Measurements from ENCODE around the gene GPRC5D. TPM values are rescaled to one million over a fixed set of nuclear protein-coding genes. Genes with fewer than 3 reads are reported as not detected.

Gene GPRC5D
- total RNA-seq, 3 donors from 2014 or later: not detected

- intact Hi-C loops (cut with DNase I, micrococcal nuclease): loop anchor here (2.0 to 10.0 kb wide), 2 partner anchors 297 to 309 kb away; no protein-coding TSS in a partner anchor
- Histone ChIP-seq H3K4me1 (ENCODE audit: low read depth) (peaks cover 1% of the 10 kb centered on the region), H3K4me3 (no peak overlapping the region), H3K36me3 (ENCODE audit: low read depth) (no peaks in the 10 kb centered on the region), H3K9me3 (no peaks in the 10 kb centered on the region)
- ATAC-seq (no peak), DNase-seq (no peak)
- TF ChIP-seq CTCF (IDR thresholded peaks at IDR 0.05): no peak
Observed at GRCh38 chr12:12915656-12916055, 36.3 kb downstream of the GPRC5D start.

GRCh38 chr12:12912711-12913110 lies 39.3 kb downstream of the GPRC5D start:
- Histone ChIP-seq H3K36me3 (ENCODE audit: low read depth) (no peaks in the 10 kb centered on the region), H3K4me3 (no peak overlapping the region), H3K9me3 (no peaks in the 10 kb centered on the region), H3K4me1 (ENCODE audit: low read depth) (peaks cover 15% of the 10 kb centered on the region)
- no peak for DNase-seq
- TF ChIP-seq CTCF (IDR thresholded peaks at IDR 0.05): no peak
- intact Hi-C loops (cut with DNase I, micrococcal nuclease): loop anchor here in 1 of 2 donors (10.0 kb wide), 1 partner anchor 312 kb away; no protein-coding TSS in a partner anchor
- no peak for ATAC-seq

GRCh38 chr12:12909995-12910420 lies 42.0 kb downstream of the GPRC5D start:
- no peaks in the 10 kb centered on the region for H3K36me3 ChIP-seq (ENCODE audit: low read depth)
- H3K4me3 ChIP-seq: no peak overlapping the region
- no peak for TF ChIP-seq CTCF (IDR thresholded peaks at IDR 0.05)
- ATAC-seq (peak; percentile 63), DNase-seq (no peak)
- H3K9me3 ChIP-seq: no peaks in the 10 kb centered on the region
- intact Hi-C loops (cut with DNase I, micrococcal nuclease): loop anchor here in 1 of 2 donors (10.0 kb wide), 1 partner anchor 315 kb away; no protein-coding TSS in a partner anchor
- peaks cover 15% of the 10 kb centered on the region for H3K4me1 ChIP-seq (ENCODE audit: low read depth)

- no peak for DNase-seq
- Histone ChIP-seq H3K4me3 (no peak overlapping the region), H3K4me1 (ENCODE audit: low read depth) (peaks cover 15% of the 10 kb centered on the region), H3K9me3 (no peaks in the 10 kb centered on the region), H3K36me3 (ENCODE audit: low read depth) (no peaks in the 10 kb centered on the region)
- ATAC-seq: no peak
- no peak for TF ChIP-seq CTCF (IDR thresholded peaks at IDR 0.05)
- intact Hi-C loops (cut with DNase I, micrococcal nuclease): no loop called here
Observed at GRCh38 chr12:12909228-12909994, 42.6 kb downstream of the GPRC5D start.

GRCh38 chr12:12908711-12909110 lies 43.3 kb downstream of the GPRC5D start:
- no peaks in the 10 kb centered on the region for H3K9me3 ChIP-seq
- intact Hi-C loops (cut with DNase I, micrococcal nuclease): no loop called here
- ATAC-seq (no peak), DNase-seq (no peak)
- no peaks in the 10 kb centered on the region for H3K36me3 ChIP-seq (ENCODE audit: low read depth)
- H3K4me3 ChIP-seq: no peak overlapping the region
- TF ChIP-seq CTCF (IDR thresholded peaks at IDR 0.05): no peak
- peaks cover 16% of the 10 kb centered on the region for H3K4me1 ChIP-seq (ENCODE audit: low read depth)
